Gastrocnemius medialis (tissue), 4 donors: Measurements from ENCODE around the gene DAPK1. TPM values are rescaled to one million over a fixed set of nuclear protein-coding genes. Genes with fewer than 3 reads are reported as not detected.

Source experiments
- ATAC-seq, 2 donors: fragments of 150-250 bp; one replicate each; pipeline ENCODE4 v1.9.1; 2016
- DNase-seq, 2 donors: peaks; one replicate each; pipeline ENCODE4 v3.0.0-alpha.2; 2019
- H3K27ac ChIP-seq, 4 donors: fragments of 200-600 bp; sonication (generic); 1 replicate in 1 of 4; 2 replicates in 3 of 4; pipeline ENCODE4 v1.5.1; 2016 to 2018; ENCODE audit warnings: mild to moderate bottlenecking in 2 of 4, moderate library complexity in 1 of 4
- H3K27me3 ChIP-seq, 3 donors: fragments of 200-600 bp; sonication (generic) in 2 of 3; 1 replicate in 1 of 3; 2 replicates in 2 of 3; pipeline versions ENCODE4 v1.5.1 to v1.6.0; 2016 to 2019; ENCODE audit warnings: mild to moderate bottlenecking in 1 of 3, moderate library complexity in 1 of 3
- H3K36me3 ChIP-seq, 2 donors: fragments of 200-600 bp; sonication (generic) in 1 of 2; one replicate each; pipeline ENCODE4 v1.5.1; 2017 to 2018
- H3K4me1 ChIP-seq, 2 donors: fragments of 200-600 bp; sonication (generic) in 1 of 2; one replicate each; pipeline ENCODE4 v1.5.1; 2016 to 2017; ENCODE audit warnings: mild to moderate bottlenecking in 2 of 2
- H3K4me3 ChIP-seq, 4 donors: fragments of 200-600 bp; sonication (generic) in 3 of 4; 1 replicate in 1 of 4; 2 replicates in 3 of 4; pipeline ENCODE4 v1.5.1; 2016 to 2019; ENCODE audit warnings: mild to moderate bottlenecking in 2 of 4
- H3K9me3 ChIP-seq, 3 donors: fragments of 200-600 bp; sonication (generic) in 2 of 3; 1 replicate in 1 of 3; 2 replicates in 2 of 3; pipeline ENCODE4 v1.5.1; 2016 to 2019
- POLR2A ChIP-seq, 2 donors: fragments of 450-650 bp; IDR thresholded peaks; one replicate each; pipeline ENCODE4 v1.6.1; 2017; ENCODE audit warnings: antibody characterized with exemption in 2 of 2, mild to moderate bottlenecking in 2 of 2, moderate library complexity in 2 of 2
- in situ Hi-C, 4 donors: fragments of 200-750 bp; cut with MboI; loops; one replicate each; pipeline versions ENCODE4 v1.15.0 to v1.8.0; 2017; ENCODE audit warnings: low sequenced_read_pairs in 4 of 4
- intact Hi-C: fragments of 100-400 bp; cut with DNase I; formaldehyde crosslinking; loops from one replicate; pipeline ENCODE4 v1.15.1; 2023; ENCODE audit warnings: low total_unique reads
- total RNA-seq, 4 donors: library from RNA; depleted of rRNA; stranded (reverse); fragments of >200 nt; gene quantifications; one replicate each; pipeline versions ENCODE4 v1.1.0 to v1.2.3, GENCODE V29; 2016
- TF ChIP-seq, protein P1 (sequence below), 5 experiments: fragments of 450-650 bp in 3 of 5; fragments of 200-600 bp in 2 of 5; sonication (generic) in 2 of 5; IDR thresholded peaks in 4 of 5; conservative IDR thresholded peaks in 1 of 5; 1 replicate in 4 of 5; 2 replicates in 1 of 5; pipeline ENCODE4 v1.5.1; 2016 to 2019; ENCODE audit warnings: antibody characterized with exemption in 5 of 5, mild to moderate bottlenecking in 3 of 5, moderate library complexity in 3 of 5

The DAPK1 gene
- total RNA-seq, 4 donors from 2014 or later, result 1.2 to 4.3 (median 2.7) TPM

DNA sequence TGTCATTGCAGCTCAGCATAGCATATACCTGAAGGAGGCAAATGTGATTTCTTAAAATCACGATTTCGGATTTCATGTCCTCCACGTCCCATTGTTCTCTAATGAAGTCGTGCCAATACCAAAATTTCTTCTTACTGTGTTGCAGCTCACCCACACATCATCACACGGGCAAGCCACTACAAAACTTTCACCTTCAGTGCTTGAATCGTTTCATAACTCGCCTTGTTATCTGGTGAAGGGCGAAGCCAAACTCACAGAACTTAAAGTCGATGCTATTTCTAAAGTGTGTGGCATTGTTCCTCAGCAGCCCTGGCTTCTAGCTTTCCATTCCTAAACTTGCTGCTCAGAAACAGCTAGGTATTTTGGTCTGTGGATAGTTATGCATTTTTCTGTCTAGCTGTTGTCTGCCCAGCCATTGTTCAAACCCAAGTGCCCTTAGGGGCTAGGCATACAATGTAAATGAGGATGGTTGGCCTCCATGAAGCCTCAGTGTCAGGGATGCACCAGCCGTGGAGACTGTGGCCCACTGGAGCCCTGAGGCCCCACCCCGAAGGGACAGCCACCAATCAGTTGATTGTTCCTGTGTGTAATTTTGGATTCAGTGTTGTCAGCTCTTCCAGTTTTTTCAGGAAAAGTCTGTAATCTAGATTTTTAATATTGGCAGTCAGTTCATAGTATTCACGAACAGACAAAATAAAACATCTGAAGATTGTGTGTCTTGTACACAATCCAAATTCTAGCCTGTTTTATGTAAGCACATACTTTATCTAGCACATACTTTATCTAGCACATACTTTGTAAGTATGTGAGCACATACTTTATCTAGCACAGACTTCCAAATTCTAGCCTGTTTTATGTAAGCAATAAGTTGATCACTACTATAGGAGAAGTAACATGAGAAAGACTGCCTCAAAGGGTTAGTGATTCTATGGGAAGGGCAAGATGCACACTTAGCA lies 112.8 kb downstream of the DAPK1 start:
- H3K27ac ChIP-seq, result no peak overlapping the region
- no peak for DNase-seq
- in situ Hi-C loops (no loop called here), intact Hi-C loops (no loop called here)
- TF ChIP-seq POLR2A (IDR thresholded peaks at IDR 0.05), result no peak
- TF ChIP-seq, protein P1, sequence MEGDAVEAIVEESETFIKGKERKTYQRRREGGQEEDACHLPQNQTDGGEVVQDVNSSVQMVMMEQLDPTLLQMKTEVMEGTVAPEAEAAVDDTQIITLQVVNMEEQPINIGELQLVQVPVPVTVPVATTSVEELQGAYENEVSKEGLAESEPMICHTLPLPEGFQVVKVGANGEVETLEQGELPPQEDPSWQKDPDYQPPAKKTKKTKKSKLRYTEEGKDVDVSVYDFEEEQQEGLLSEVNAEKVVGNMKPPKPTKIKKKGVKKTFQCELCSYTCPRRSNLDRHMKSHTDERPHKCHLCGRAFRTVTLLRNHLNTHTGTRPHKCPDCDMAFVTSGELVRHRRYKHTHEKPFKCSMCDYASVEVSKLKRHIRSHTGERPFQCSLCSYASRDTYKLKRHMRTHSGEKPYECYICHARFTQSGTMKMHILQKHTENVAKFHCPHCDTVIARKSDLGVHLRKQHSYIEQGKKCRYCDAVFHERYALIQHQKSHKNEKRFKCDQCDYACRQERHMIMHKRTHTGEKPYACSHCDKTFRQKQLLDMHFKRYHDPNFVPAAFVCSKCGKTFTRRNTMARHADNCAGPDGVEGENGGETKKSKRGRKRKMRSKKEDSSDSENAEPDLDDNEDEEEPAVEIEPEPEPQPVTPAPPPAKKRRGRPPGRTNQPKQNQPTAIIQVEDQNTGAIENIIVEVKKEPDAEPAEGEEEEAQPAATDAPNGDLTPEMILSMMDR (IDR thresholded peaks at IDR 0.05 in 4 of 5, conservative IDR thresholded peaks at IDR 0.05 in 1 of 5), result no peak
- H3K36me3 ChIP-seq, result no peaks in the 10 kb centered on the region
- no peaks in the 10 kb centered on the region for H3K9me3 ChIP-seq
- no peak for ATAC-seq
- no peaks in the 10 kb centered on the region for H3K4me1 ChIP-seq
- H3K27me3 ChIP-seq, result no peaks in the 10 kb centered on the region
- no peak overlapping the region for H3K4me3 ChIP-seq

GRCh38 chr9:87611776-87612175 lies 114.1 kb downstream of the DAPK1 start:
- DNase-seq (no peak), ATAC-seq (no peak)
- H3K36me3 ChIP-seq, result no peaks in the 10 kb centered on the region
- in situ Hi-C loops, result no loop called here
- H3K9me3 ChIP-seq, result no peaks in the 10 kb centered on the region
- H3K4me3 ChIP-seq, result no peak overlapping the region
- no peaks in the 10 kb centered on the region for H3K4me1 ChIP-seq
- no peak overlapping the region for H3K27ac ChIP-seq
- TF ChIP-seq, protein P1 (IDR thresholded peaks at IDR 0.05 in 4 of 5, conservative IDR thresholded peaks at IDR 0.05 in 1 of 5), result no peak
- TF ChIP-seq POLR2A (IDR thresholded peaks at IDR 0.05), result no peak
- H3K27me3 ChIP-seq, result no peaks in the 10 kb centered on the region
- intact Hi-C loops, result no loop called here

DNA sequence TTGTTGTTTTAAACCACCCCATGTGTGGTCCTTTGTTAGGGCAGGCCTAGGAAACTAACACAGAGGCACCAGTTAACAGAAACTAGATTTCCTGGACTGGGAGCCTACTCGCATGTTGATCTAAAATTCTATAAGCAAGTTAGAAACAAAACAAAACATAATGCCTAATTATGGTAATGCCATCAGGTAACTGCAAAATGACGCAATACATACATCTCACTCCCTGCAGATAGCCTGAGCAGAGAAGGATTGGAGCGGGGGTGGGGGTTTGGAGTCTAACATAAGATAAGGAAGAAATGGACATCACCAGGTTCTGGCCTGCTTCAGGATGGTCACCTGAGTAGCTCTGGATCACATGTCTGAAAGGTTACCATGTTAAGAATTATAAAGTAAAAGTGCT lies 114.9 kb downstream of the DAPK1 start:
- intact Hi-C loops, result no loop called here
- H3K4me1 ChIP-seq, result no peaks in the 10 kb centered on the region

DNA sequence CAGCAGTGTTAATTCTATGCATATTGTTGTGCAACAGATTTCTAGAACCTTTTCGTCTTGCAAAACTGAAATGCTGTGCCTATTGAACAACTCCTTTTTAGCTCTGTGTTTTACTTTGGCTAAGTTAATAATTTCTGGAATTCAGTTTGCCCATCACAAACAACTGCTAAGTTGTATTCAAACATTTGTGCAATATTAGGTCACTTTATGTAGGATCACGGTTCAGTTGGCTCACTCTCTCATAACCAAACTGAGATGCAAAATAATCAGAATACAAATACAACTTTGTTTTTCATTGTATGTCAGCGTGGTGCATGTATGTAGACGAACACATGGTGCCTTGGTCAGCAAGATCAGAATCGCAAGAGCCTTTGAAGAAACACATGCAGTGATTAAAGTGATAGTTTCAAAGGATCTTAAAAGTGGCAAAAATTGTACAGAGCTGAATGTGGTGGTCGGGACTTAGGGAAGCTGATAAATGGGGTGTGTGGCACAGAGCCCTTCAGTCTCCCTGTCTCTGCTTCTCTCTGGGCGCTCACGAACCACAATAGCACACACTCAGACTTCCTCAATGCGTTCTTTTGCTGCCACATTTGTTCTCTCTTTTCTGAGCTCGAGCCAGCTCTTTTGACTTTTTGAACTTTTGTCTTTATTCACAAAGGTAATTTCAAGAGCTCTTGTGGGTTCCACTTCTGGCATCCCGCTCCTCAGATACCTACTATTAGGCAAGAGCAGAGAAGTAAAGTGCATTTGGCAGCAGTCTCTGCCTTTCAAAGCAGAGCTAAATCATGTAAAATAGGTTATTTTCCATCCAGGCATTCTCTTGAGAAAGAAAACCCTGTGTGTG lies 115.8 kb downstream of the DAPK1 start:
- Histone ChIP-seq H3K27ac (no peak overlapping the region), H3K9me3 (no peaks in the 10 kb centered on the region), H3K27me3 (no peaks in the 10 kb centered on the region), H3K4me1 (no peaks in the 10 kb centered on the region), H3K4me3 (no peak overlapping the region), H3K36me3 (no peaks in the 10 kb centered on the region)
- ATAC-seq (no peak), DNase-seq (no peak)
- intact Hi-C loops, result loop anchor here (1.0 kb wide), 1 partner anchor 23 kb away; no protein-coding TSS in a partner anchor
- in situ Hi-C loops, result no loop called here
- TF ChIP-seq, protein P1 (IDR thresholded peaks at IDR 0.05 in 4 of 5, conservative IDR thresholded peaks at IDR 0.05 in 1 of 5), result no peak
- no peak for TF ChIP-seq POLR2A (IDR thresholded peaks at IDR 0.05)

More for the DNA sequence above, 114.9 kb downstream of the DAPK1 start:
- DNase-seq (no peak), ATAC-seq (no peak)
- H3K4me3 ChIP-seq, result no peak overlapping the region
- H3K36me3 ChIP-seq, result no peaks in the 10 kb centered on the region
- H3K27me3 ChIP-seq, result no peaks in the 10 kb centered on the region
- no peak overlapping the region for H3K27ac ChIP-seq
- TF ChIP-seq, protein P1 (IDR thresholded peaks at IDR 0.05 in 4 of 5, conservative IDR thresholded peaks at IDR 0.05 in 1 of 5), result no peak
- TF ChIP-seq POLR2A (IDR thresholded peaks at IDR 0.05), result no peak
- in situ Hi-C loops, result no loop called here
- H3K9me3 ChIP-seq, result no peaks in the 10 kb centered on the region
